Transverse colon (tissue), 4 donors: ENCODE data around the gene MBD5. TPM values are rescaled to one million over a fixed set of nuclear protein-coding genes. Genes with fewer than 3 reads are reported as not detected.

Experiments used
- DNase-seq: peaks from one replicate; pipeline ENCODE4 v3.0.0-alpha.2; 2019
- H3K27ac ChIP-seq, 4 donors: fragments of 200-600 bp; sonication (generic); 2 replicates each; pipeline ENCODE4 v1.5.1; 2016 to 2018; ENCODE audit warnings: inconsistent platforms in 4 of 4
- H3K27me3 ChIP-seq: fragments of 200-600 bp; sonication (generic); 2 replicates; pipeline ENCODE4 v1.5.1; 2017; ENCODE audit warnings: inconsistent platforms
- H3K36me3 ChIP-seq, 4 donors: fragments of 200-600 bp; sonication (generic); 2 replicates each; pipeline ENCODE4 v1.5.1; 2017 to 2019; ENCODE audit warnings: inconsistent platforms in 4 of 4
- H3K4me1 ChIP-seq, 4 donors: fragments of 200-600 bp; sonication (generic); 2 replicates each; pipeline ENCODE4 v1.5.1; 2017 to 2020; ENCODE audit warnings: inconsistent platforms in 4 of 4
- H3K4me3 ChIP-seq, 4 donors: fragments of 200-600 bp; sonication (generic); 1 replicate in 1 of 4; 2 replicates in 3 of 4; pipeline versions ENCODE4 v1.5.1 to v1.6.1; 2017 to 2019; ENCODE audit warnings: inconsistent platforms in 4 of 4
- H3K9me3 ChIP-seq, 2 donors: fragments of 200-600 bp; sonication (generic); 2 replicates each; pipeline ENCODE4 v1.5.1; 2017 to 2019; ENCODE audit warnings: inconsistent platforms in 2 of 2
- CTCF ChIP-seq, 5 experiments: fragments of 200-600 bp in 3 of 5; fragments of 450-650 bp in 2 of 5; sonication (generic) in 3 of 5; IDR thresholded peaks; 1 replicate in 2 of 5; 2 replicates in 3 of 5; pipeline ENCODE4 v1.5.1; 2016 to 2017; ENCODE audit warnings: antibody characterized with exemption in 5 of 5, inconsistent platforms in 3 of 5, mild to moderate bottlenecking in 2 of 5, moderate library complexity in 1 of 5
- EP300 ChIP-seq: sonication (generic); formaldehyde crosslinking; IDR thresholded peaks from one replicate; pipeline ENCODE4 v1.6.1; 2017; ENCODE audit warnings: antibody characterized with exemption, low read depth
- POLR2A ChIP-seq: fragments of 450-650 bp; IDR thresholded peaks from one replicate; pipeline ENCODE4 v1.6.1; 2016; ENCODE audit warnings: antibody characterized with exemption, mild to moderate bottlenecking, moderate library complexity
- POLR2AphosphoS5 ChIP-seq, 3 donors: sonication (generic); formaldehyde crosslinking; IDR thresholded peaks; one replicate each; pipeline ENCODE4 v1.6.1; 2016; ENCODE audit warnings: antibody characterized with exemption in 3 of 3
- WGBS, 2 donors: methylation state at CpG; one replicate each; pipeline ENCODE4 v1.1.5; 2018; ENCODE audit warnings: low coverage in 1 of 2; 5-methylcytosine and 5-hydroxymethylcytosine counted together
- in situ Hi-C, 4 donors: fragments of 200-750 bp; cut with MboI; loops; one replicate each; pipeline versions ENCODE4 v1.15.0 to v1.15.1; 2017; ENCODE audit warnings: low sequenced_read_pairs in 3 of 4, low pct_ligation_motif_present in 1 of 4, low pct_unique_long_range_greater_than_20kb in 1 of 4
- intact Hi-C: fragments of 100-400 bp; cut with DNase I; formaldehyde crosslinking; loops from one replicate; pipeline ENCODE4 v1.15.1; 2023; ENCODE audit warnings: low total_unique reads
- total RNA-seq, 4 donors: library from RNA; depleted of rRNA; stranded (reverse); fragments of >200 nt; gene quantifications; one replicate each; pipeline ENCODE4 v1.1.0, GENCODE V29; 2016

Gene MBD5
- total RNA-seq, 4 donors from 2014 or later, result 29.9 to 67.3 (median 52.6) TPM

- Histone ChIP-seq H3K27me3 (no peaks in the 10 kb centered on the region), H3K4me3 (no peak overlapping the region), H3K9me3 (no peaks in the 10 kb centered on the region), H3K36me3 (no peaks in the 10 kb centered on the region), H3K4me1 (peaks cover 0 to 3% (median 0%) of the 10 kb centered on the region in 4 donors), H3K27ac (no peak overlapping the region)
- DNase-seq, result no peak
- intact Hi-C loops, result no loop called here
- 77 to 95% methylated on average over 2 of the region's 2 CpGs for WGBS, 2 donors
- no peak for TF ChIP-seq CTCF (IDR thresholded peaks at IDR 0.05)
- no peak for TF ChIP-seq EP300
- TF ChIP-seq POLR2A, result no peak
- no peak for TF ChIP-seq POLR2AphosphoS5 (IDR thresholded peaks at IDR 0.05)
- in situ Hi-C loops, result no loop called here
Measured at GRCh38 chr2:148044322-148044721, 23.4 kb downstream of the MBD5 start.

DNA sequence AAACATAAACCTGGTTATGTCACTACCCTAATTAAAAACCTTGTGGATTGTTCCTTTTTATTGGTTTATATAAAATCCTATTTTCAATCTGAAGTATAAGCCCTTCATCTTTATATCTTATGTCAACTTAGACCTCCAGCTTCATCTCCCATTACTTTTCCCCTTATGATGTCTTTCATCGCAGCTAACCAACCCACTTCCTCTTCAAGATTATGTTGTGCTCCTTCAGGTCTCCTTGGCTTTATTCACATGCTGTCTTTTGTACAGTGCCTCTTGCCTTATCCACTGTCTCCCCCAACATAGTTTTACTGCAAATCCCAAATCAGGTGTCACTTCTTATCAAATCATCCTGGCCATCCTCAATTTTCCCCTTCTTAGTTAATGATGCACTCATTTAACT is 25.9 kb downstream of the MBD5 start:
- WGBS, 2 donors, result 81 to 100% methylated on average over 1 of the region's 1 CpG
- intact Hi-C loops, result no loop called here
- TF ChIP-seq POLR2AphosphoS5 (IDR thresholded peaks at IDR 0.05), result no peak
- no peak for TF ChIP-seq POLR2A
- TF ChIP-seq CTCF (IDR thresholded peaks at IDR 0.05), result no peak
- no peak for TF ChIP-seq EP300
- no peak for DNase-seq
- Histone ChIP-seq H3K27me3 (no peaks in the 10 kb centered on the region), H3K27ac (no peak overlapping the region), H3K9me3 (no peaks in the 10 kb centered on the region), H3K36me3 (no peaks in the 10 kb centered on the region), H3K4me3 (no peak overlapping the region), H3K4me1 (peaks cover 0 to 6% (median 0%) of the 10 kb centered on the region in 4 donors)
- in situ Hi-C loops, result no loop called here

GRCh38 chr2:148048475-148049221 is 27.8 kb downstream of the MBD5 start:
- Histone ChIP-seq H3K27me3 (no peaks in the 10 kb centered on the region), H3K4me1 (peaks cover 0 to 6% (median 0%) of the 10 kb centered on the region in 4 donors), H3K36me3 (peaks cover 0 to under 1% (median 0%) of the 10 kb centered on the region in 4 donors), H3K27ac (no peak overlapping the region), H3K4me3 (no peak overlapping the region), H3K9me3 (no peaks in the 10 kb centered on the region)
- TF ChIP-seq POLR2A (no peak), EP300 (no peak), CTCF (IDR thresholded peaks at IDR 0.05) (no peak), POLR2AphosphoS5 (IDR thresholded peaks at IDR 0.05) (no peak)
- no peak for DNase-seq
- in situ Hi-C loops (no loop called here), intact Hi-C loops (no loop called here)
- WGBS, 2 donors, result 73 to 78% methylated on average over 1 of the region's 1 CpG

DNA sequence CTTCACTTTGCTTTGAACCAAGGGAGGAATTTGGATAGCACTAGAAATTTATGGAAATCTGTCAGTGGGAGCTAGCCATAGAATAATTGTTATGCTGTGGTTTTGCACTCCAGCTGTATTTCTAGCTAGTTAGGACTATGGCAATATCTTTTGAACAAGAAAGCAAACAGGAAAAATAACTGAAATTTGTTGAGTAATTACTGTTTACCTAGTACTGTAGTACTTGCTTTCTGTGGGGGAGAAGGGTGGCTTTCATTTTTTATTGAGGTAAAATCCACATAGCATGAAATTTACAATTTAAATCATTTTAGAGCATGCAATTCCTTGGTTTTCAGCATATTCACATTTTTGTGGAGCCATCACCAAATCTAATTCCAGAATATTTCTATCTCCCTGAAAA is 28.4 kb downstream of the MBD5 start:
- intact Hi-C loops, result no loop called here
- no peak overlapping the region for H3K27ac ChIP-seq

More for the DNA sequence above, 28.4 kb downstream of the MBD5 start:
- no peaks in the 10 kb centered on the region for H3K27me3 ChIP-seq
- no peaks in the 10 kb centered on the region for H3K9me3 ChIP-seq
- no peak for DNase-seq
- in situ Hi-C loops, result no loop called here
- peaks cover 0 to 6% (median 0%) of the 10 kb centered on the region in 4 donors for H3K36me3 ChIP-seq
- H3K4me3 ChIP-seq, result no peak overlapping the region
- TF ChIP-seq EP300, result no peak
- TF ChIP-seq POLR2A, result no peak
- no peak for TF ChIP-seq POLR2AphosphoS5 (IDR thresholded peaks at IDR 0.05)
- TF ChIP-seq CTCF (IDR thresholded peaks at IDR 0.05), result no peak
- peaks cover 0 to 6% (median 0%) of the 10 kb centered on the region in 4 donors for H3K4me1 ChIP-seq
